MCF 10A (cell line): ENCODE data around the gene PGAP6. TPM values are rescaled to one million over a fixed set of nuclear protein-coding genes. Genes with fewer than 3 reads are reported as not detected.

Experiments
- BruUV-seq: library from RNA; stranded (reverse); fragments of 400-500 nt; replicated peaks from 2 replicates; lab custom pipeline; 2021; lab: Mats Ljungman, UMichigan
- CTCF ChIA-PET: fragments of 300-600 bp; sonication (Branson Sonifier 250); formaldehyde crosslinking; extraction: SDS; loops from one replicate; lab custom pipeline; 2021; ENCODE audit warnings: antibody characterized with exemption, inconsistent platforms; lab: Yijun Ruan, JAX
- POLR2A ChIA-PET: fragments of 300-600, 350-650 bp; sonication (Branson Sonifier 250); formaldehyde crosslinking; extraction: SDS; loops from one replicate; lab custom pipeline; 2020; ENCODE audit warnings: antibody characterized with exemption, inconsistent platforms; lab: Yijun Ruan, JAX
- DNase-seq: peaks from one replicate; pipeline ENCODE4 v3.0.0-alpha.2; 2018; ENCODE audit not compliant: unreplicated experiment
- H3K27ac Mint-ChIP-seq: one replicate; pipeline ENCODE4 v1.8.0; 2022; ENCODE audit warnings: mild to moderate bottlenecking, low read depth, mixed read lengths; ENCODE audit not compliant: unreplicated experiment
- H3K27me3 Mint-ChIP-seq: one replicate; pipeline ENCODE4 v1.8.0; 2022; ENCODE audit warnings: mixed read lengths; ENCODE audit not compliant: insufficient read depth, unreplicated experiment
- H3K36me3 Mint-ChIP-seq: one replicate; pipeline ENCODE4 v1.8.0; 2022; ENCODE audit warnings: mild to moderate bottlenecking, moderate library complexity, mixed read lengths; ENCODE audit not compliant: insufficient read depth, unreplicated experiment
- H3K4me1 Mint-ChIP-seq: one replicate; pipeline ENCODE4 v1.8.0; 2022; ENCODE audit warnings: mixed read lengths; ENCODE audit not compliant: insufficient read depth, unreplicated experiment
- H3K4me3 Mint-ChIP-seq: one replicate; pipeline ENCODE4 v1.8.0; 2022; ENCODE audit warnings: mild to moderate bottlenecking, moderate library complexity, mixed read lengths; ENCODE audit not compliant: unreplicated experiment
- H3K9me3 Mint-ChIP-seq: one replicate; pipeline ENCODE4 v1.8.0; 2022; ENCODE audit warnings: mixed read lengths; ENCODE audit not compliant: unreplicated experiment
- CTCF ChIP-seq: fragments of 200-600 bp; IDR thresholded peaks from one replicate; pipeline ENCODE4 v1.8.0; 2022; ENCODE audit warnings: antibody characterized with exemption, mild to moderate bottlenecking; ENCODE audit not compliant: unreplicated experiment
- intact Hi-C: fragments of 100-400 bp; cut with micrococcal nuclease; formaldehyde crosslinking; loops from 2 replicates; pipeline ENCODE4 v1.14.1; 2022
- total RNA-seq: library from RNA; stranded (reverse); gene quantifications from 2 replicates; pipeline ENCODE4 v1.2.3, GENCODE V29; 2022

PGAP6 gene
- total RNA-seq, 1 experiment from 2014 or later, result 18.3 TPM

DNA sequence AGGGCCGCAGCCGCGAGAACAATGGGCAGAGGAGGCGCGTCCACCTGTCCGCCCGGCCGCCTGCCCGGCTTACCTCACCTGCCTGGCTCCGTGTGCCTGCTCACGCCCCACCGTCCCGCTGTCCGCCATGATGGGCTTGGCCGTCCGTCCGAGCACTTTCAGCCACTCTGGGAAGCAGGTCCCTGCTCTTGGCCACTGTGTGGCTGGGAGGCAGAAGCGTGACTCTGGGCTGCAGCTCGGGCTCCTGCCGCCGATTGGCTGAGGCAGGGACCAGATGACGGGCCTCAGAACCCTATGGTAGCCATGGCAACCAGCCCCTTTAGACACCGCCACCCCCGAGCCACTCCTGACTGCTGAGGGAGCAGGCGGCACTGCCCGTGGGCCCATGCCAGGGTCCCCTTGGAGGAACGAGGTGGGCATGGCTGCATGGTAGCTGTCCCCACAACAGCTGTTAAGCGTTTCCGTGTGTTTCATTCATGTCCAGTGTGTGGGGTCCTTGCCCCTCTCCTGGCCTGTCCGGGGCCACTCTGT, 20.4 kb downstream of the PGAP6 start:
- no TSS peak for BruUV-seq
- no peaks in the 10 kb centered on the region for H3K4me1 Mint-ChIP-seq
- intact Hi-C loops, result no loop called here
- no peaks in the 10 kb centered on the region for H3K36me3 Mint-ChIP-seq
- ChIA-PET CTCF (interaction anchor here (0.6 to 2.5 kb wide), 25 partner anchors 10 to 296 kb away, joined by 3 to 34 read pairs (median 4); no protein-coding TSS in a partner anchor), POLR2A (interaction anchor here (1.0 to 1.6 kb wide), 4 partner anchors 9 to 289 kb away, joined by 3 to 11 read pairs (median 4); partner anchors contain the start of genes LUC7L, MRPL28 and RHBDF1)
- H3K27ac Mint-ChIP-seq, result no peak overlapping the region
- no peak for DNase-seq
- no peaks in the 10 kb centered on the region for H3K9me3 Mint-ChIP-seq
- H3K27me3 Mint-ChIP-seq, result no peaks in the 10 kb centered on the region
- TF ChIP-seq CTCF, result no peak
- no peak overlapping the region for H3K4me3 Mint-ChIP-seq

- POLR2A ChIA-PET, result interaction anchor here (1.0 to 1.6 kb wide), 3 partner anchors 10 to 288 kb away, joined by 3 to 6 read pairs (median 3); partner anchors contain the start of genes MRPL28 and RHBDF1
- Mint-ChIP-seq H3K4me1 (no peaks in the 10 kb centered on the region), H3K36me3 (no peaks in the 10 kb centered on the region), H3K27me3 (no peaks in the 10 kb centered on the region), H3K4me3 (no peak overlapping the region), H3K9me3 (no peaks in the 10 kb centered on the region), H3K27ac (no peak overlapping the region)
- no peak for TF ChIP-seq CTCF
- BruUV-seq, result no TSS peak
- intact Hi-C loops, result no loop called here
- no peak for DNase-seq
- CTCF ChIA-PET, result interaction anchor here (0.9 to 2.5 kb wide), 7 partner anchors 19 to 266 kb away, joined by 3 to 34 read pairs (median 4); no protein-coding TSS in a partner anchor
These were observed 21.0 kb downstream of the PGAP6 start for GRCh38 chr16:360698-361336.

DNA sequence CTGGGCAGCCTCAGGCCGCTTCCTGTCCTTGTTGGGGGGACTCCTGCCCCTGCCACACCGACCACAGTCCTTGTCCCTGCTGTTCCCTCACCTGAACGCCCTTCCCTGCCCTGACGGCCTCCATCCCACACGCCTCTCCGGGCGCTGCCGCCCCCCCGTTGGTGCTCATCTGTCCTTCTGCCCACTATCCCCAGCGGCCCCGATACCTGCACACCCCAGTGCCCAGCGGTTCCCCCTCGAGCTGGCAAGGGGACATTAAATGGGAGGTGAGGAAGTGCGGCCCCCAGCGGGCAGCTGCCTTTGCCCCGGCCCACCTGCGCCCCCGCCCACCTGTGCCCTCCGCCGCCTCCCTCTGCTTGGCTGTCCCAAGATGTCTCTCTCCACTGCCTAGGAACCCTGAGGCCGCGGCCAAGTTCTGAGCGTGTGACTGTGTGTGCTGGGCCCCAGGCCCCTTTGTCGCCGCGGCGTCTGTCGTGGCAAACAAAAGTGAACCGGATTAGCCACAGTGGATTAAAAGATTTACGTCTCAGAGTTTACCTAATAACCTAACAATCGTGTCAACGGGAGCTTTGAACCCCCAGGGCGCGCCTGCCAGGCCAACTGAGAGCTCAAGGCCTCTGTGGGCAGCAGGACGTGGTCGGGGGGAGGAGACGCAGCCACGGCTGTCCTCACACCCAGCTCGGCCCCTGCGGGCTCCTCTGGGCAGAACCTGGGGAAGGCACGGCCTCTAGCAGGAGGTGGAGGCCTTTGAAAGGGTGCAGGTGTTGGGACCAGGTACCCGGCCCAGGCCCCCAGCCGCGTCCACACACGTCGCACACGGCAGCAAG, 21.7 kb downstream of the PGAP6 start:
- H3K27me3 Mint-ChIP-seq, result no peaks in the 10 kb centered on the region
- ChIA-PET POLR2A (interaction anchor here (1.3 kb wide), 1 partner anchor 10 kb away, joined by 3 read pairs; the partner anchor contains the start of gene MRPL28), CTCF (interaction anchor here (0.7 to 0.9 kb wide), 2 partner anchors 23 to 201 kb away, joined by 3 read pairs; no protein-coding TSS in a partner anchor)
- no peak for DNase-seq
- no peak for TF ChIP-seq CTCF
- BruUV-seq, result no TSS peak
- H3K4me1 Mint-ChIP-seq, result no peaks in the 10 kb centered on the region
- H3K4me3 Mint-ChIP-seq, result no peak overlapping the region
- H3K36me3 Mint-ChIP-seq, result no peaks in the 10 kb centered on the region
- intact Hi-C loops, result no loop called here
- H3K9me3 Mint-ChIP-seq, result no peaks in the 10 kb centered on the region
- no peak overlapping the region for H3K27ac Mint-ChIP-seq
